Brain microvascular endothelial cell (primary cell): ENCODE measurements around the gene GPR119.

Experiments used
- DNase-seq: peaks from one replicate; pipeline ENCODE4 v3.0.0-alpha.2; 2020
- H3K27ac ChIP-seq: fragments of 250-450 bp; sonication (Bioruptor Pico); 2 replicates; pipeline ENCODE4 v1.5.1; 2020; ENCODE audit warnings: mild to moderate bottlenecking, moderate library complexity
- H3K27me3 ChIP-seq: fragments of 250-450 bp; sonication (Bioruptor Pico); replicated peaks from 2 replicates; pipeline ENCODE4 v1.5.1; 2020; ENCODE audit warnings: mild to moderate bottlenecking
- H3K36me3 ChIP-seq: fragments of 250-450 bp; sonication (Bioruptor Pico); replicated peaks from 2 replicates; pipeline ENCODE4 v1.5.1; 2020; ENCODE audit warnings: mild to moderate bottlenecking
- H3K4me3 ChIP-seq: 2 replicates; pipeline ENCODE4 v1.5.1; 2011; ENCODE audit warnings: low read depth, mild to moderate bottlenecking, control low read depth, low read length, moderate library complexity
- CTCF ChIP-seq: IDR thresholded peaks from 2 replicates; pipeline ENCODE4 v1.5.1; 2011; ENCODE audit warnings: low read depth, mild to moderate bottlenecking, moderate library complexity, low read length, control low read depth, inconsistent platforms; ENCODE audit errors: missing control alignments
- in situ Hi-C: cut with HindIII; loops from 2 replicates; pipeline ENCODE4 v1.10.0; 2017; ENCODE audit warnings: low sequenced_read_pairs, low pct_ligation_motif_present

The GPR119 gene

DNA sequence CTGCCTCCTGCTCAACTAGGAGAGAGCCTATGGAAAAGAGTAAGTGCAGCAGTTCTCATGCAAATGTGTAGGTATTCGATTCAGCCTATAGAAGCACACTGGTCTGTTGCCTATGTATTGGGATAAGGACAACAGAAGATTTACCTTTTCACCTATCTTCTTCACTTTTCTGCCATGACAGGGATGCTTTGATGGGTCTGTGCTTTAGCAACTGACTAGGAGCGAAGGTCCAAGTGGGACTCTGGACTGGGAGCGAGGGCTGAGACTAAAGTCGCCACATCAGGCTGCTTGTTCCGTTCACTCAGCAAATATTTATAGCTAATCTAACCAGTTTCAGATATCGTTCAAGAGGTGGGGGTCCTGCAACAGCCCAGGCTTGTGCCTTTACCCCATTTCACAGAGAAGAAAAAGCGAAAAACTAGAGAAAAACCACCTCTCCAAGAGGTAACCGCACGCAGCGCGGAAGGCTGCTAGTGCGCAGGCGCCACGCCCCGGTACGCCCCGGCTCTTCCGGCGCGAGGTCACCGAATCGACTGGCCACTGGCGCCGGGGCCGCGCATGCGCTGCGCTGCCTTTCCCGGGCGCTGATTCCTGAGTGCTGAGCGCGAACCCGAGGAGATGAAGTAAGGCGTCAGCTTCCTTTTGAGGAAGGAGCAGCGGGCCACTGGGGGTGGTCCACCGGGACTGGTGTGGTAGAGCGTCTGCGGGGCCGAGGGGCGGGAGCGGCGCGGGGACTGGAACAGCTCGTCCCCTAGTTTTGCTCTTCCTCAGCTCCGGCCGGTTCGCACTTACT lies 16.1 kb upstream of the GPR119 start, which contains the start of gene RBMX2:
Gene RBMX2 (plus strand): TSS at position 573 of the 793 bp plus-strand sequence. CDS start 46 bp downstream, at position 619.
- Histone ChIP-seq H3K27me3 (no peaks in the 10 kb centered on the region), H3K27ac (peak within 1 kb of the TSS; percentile 58), H3K4me3 (peak within 1 kb of the TSS; percentile 79), H3K36me3 (no peaks in the 10 kb centered on the region)
- TF ChIP-seq CTCF: no peak
- peak; percentile 26 for DNase-seq
- in situ Hi-C loops: no loop called here

DNA sequence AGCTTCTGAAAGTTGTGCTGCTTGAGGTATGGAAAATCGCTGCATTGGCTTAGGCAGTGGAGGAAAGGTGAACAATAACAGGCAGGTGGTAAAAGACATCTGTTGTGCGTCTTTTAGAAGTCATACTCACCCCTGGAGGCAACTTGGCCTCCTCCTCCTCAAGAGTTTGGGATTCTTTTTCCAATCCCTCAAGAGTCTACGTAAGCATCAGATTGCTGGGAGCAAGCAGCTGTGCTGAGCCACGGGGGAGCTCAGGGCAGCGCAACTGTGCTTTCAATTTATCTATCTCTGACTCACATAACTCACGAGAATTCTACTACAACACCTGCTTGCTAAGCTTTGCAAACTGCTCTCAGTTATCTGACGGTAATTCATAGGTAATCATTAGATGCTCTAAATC lies 9.9 kb upstream of the GPR119 start:
- in situ Hi-C loops: no loop called here
- Histone ChIP-seq H3K27me3 (no peaks in the 10 kb centered on the region), H3K27ac (no peak overlapping the region), H3K36me3 (no peaks in the 10 kb centered on the region), H3K4me3 (no peak overlapping the region)
- TF ChIP-seq CTCF: no peak
- no peak for DNase-seq

- Histone ChIP-seq H3K27me3 (no peaks in the 10 kb centered on the region), H3K27ac (no peak overlapping the region), H3K4me3 (no peak overlapping the region), H3K36me3 (no peaks in the 10 kb centered on the region)
- peak; percentile 22 for DNase-seq
- in situ Hi-C loops: no loop called here
- peak; percentile 86 for TF ChIP-seq CTCF
Measured at GRCh38 chrX:130393451-130394074, 8.1 kb upstream of the GPR119 start.

DNA sequence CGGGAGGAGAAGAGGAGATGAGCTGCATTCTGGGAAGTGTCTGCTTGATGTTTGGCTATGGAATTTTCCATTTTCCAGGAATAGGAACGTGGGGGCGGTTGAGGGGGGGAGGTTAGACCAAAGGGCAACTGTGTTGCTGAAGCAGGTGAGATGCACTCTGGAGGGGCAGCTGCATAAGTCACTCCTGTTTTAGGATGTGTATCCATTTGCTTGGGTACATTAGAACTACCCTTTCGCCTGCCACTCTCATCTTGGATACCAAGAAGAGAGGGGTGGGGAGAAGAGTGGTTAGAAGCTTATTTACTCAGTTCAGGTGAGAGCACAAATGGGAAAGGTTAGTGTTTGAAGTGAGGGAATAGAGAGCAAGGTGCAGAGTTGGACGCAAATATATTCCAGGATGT lies 934 bp upstream of the GPR119 start:
- Histone ChIP-seq H3K27me3 (no peaks in the 10 kb centered on the region), H3K36me3 (no peaks in the 10 kb centered on the region), H3K4me3 (no peak overlapping the region), H3K27ac (no peak overlapping the region)
- no peak for TF ChIP-seq CTCF
- no peak for DNase-seq
- in situ Hi-C loops: no loop called here

- no peak for DNase-seq
- Histone ChIP-seq H3K36me3 (no peaks in the 10 kb centered on the region), H3K4me3 (no peak overlapping the region), H3K27me3 (no peaks in the 10 kb centered on the region), H3K27ac (no peak overlapping the region)
- no peak for TF ChIP-seq CTCF
- in situ Hi-C loops: no loop called here
Measured at GRCh38 chrX:130378024-130378669, 7.3 kb downstream of the GPR119 start.
